Right kidney (tissue), 1 donor: ENCODE results near the gene PREP.

Source experiments
- DNase-seq: peaks from one replicate; pipeline ENCODE4 v3.0.0-alpha.2; 2016

Gene PREP

GRCh38 chr6:105398859-105399258, 4.0 kb downstream of the PREP start:
- DNase-seq: no peak

DNA sequence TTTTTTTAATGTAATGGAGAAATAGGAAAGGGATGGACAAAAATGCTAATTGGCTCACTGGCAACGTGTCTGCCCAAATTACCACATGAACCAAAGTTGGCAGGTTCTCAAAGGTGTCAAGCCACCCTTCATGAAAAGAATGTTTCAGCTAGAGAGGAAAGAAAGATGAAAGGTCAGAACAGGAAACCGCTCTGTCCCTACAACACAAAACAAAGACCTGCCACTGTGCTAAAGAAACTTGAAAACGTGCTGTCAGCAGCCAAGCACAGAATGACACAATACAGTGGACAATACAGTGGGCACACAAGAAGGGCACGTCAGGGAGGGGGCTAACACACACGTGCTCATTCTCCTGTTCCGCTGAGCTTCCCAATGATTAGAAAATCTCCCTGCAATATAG, 4.9 kb downstream of the PREP start:
- no peak for DNase-seq

DNA sequence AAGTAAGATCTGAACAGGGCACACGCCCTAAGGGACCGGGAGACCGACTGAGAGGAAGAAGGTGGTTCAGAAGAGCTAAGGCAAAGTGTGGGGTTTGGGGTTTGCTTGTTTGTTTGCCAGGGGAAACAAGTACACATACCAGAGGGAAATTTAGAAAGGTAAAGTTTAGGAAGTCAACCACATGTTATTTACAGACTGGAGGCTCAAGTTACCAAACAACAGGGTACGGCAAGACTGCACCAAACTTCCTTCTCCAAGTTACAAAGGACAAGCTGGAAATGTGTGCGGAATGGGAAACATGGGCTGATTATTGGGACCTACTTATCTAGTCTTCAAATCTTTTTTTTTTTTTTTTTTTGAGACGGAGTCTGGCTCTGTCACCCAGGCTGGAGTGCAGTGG, 11.2 kb downstream of the PREP start:
- no peak for DNase-seq

- DNase-seq: no peak
Observed at GRCh38 chr6:105389543-105389942, 13.3 kb downstream of the PREP start.

DNA sequence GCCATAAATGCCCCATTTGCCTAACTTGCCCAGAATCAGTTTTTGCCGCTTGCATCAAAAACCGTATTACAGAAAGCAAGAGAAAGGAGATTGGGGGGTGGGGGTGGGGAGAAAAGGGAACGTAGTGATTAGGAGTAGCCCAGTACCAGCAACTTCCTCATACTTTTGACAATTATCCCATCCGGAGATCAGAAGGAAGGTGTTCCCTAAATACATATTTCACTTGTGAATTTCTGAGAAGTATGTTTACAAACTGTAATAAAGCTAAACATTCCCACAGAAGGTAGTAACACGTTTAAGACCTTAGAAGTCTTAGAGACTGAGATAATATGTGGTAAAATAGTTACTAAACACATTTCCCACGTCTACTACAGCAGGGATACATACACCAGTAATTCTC, 14.5 kb downstream of the PREP start:
- no peak for DNase-seq

- no peak for DNase-seq
Observed at GRCh38 chr6:105384004-105384403, 18.9 kb downstream of the PREP start.

DNA sequence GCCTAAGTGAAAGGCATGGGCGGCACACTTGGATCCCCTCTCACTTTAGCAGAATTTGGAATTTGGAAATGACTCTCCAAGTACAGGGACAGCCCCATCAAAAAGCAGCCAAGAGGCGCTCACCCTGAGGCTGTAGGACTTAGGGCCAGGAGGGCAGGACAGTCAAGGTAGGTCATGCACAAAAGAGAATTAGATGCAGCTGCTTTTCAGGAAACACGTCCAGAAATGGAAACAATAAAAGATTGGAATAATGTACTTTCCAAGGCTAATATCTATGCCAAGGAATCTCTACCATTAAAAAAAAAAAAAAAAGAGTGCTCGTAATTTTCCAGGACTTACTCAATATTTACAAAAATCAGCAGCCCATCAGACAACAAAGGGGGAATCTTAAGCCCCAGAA, 19.9 kb downstream of the PREP start:
- no peak for DNase-seq

GRCh38 chr6:105382496-105382895, 20.4 kb downstream of the PREP start:
- no peak for DNase-seq

GRCh38 chr6:105380634-105381033, 22.2 kb downstream of the PREP start:
- DNase-seq: no peak

DNA sequence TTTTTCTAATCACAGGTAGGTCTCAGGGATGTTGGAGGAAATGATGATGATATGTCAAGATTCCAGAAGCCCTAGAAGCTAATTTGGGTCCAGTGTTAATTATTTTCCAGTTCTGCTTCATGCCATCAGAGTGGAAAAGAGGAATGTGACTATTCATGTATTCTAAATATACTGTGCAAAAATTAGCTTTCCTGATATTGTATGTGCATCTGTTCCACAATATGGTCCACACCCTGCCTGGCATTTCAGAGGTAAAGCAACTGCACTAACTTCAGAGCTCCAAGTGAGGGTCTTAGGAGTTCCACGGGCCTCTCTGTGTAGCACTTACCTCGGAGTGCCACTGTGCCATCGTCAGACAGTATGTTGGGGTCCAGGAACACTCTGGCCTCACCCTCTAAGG, 27.1 kb downstream of the PREP start:
- DNase-seq: no peak

- no peak for DNase-seq
Observed at GRCh38 chr6:105374010-105374420, 28.9 kb downstream of the PREP start.

GRCh38 chr6:105373481-105373880, 29.4 kb downstream of the PREP start:
- no peak for DNase-seq

- DNase-seq: no peak
Observed at GRCh38 chr6:105372849-105373182, 30.1 kb downstream of the PREP start.

DNA sequence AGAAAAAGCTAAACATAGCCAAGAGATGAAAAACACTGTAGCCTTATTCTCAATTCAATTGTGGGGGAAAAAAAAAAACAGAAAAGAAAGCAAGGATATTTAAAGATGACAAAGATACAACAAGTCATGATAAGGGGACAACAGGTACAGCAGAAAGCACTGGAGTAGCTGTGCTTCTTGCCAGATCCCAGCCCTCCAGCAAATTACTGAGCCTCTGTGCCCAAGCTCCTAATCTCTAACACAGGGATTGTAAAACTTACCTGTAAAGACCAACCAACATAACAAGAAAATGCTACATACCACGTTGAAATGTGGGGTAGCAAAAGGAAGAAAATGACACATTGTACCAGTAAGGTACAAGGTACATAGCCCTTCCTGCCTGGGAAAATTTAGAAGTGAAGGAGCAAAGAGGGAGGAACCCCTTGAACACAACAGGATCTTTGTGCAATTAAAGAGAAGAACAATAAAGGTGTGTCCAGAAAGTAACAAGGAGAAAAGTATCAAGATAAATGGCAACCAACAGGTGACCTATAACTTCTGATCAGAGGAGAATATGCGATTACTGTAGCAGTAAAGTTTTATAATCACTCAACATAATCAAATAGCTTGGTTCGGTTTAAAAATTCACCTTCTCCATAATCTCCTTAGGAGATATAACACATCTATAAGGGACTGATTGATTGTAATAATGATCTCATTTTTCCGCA, 30.6 kb downstream of the PREP start:
- no peak for DNase-seq

DNA sequence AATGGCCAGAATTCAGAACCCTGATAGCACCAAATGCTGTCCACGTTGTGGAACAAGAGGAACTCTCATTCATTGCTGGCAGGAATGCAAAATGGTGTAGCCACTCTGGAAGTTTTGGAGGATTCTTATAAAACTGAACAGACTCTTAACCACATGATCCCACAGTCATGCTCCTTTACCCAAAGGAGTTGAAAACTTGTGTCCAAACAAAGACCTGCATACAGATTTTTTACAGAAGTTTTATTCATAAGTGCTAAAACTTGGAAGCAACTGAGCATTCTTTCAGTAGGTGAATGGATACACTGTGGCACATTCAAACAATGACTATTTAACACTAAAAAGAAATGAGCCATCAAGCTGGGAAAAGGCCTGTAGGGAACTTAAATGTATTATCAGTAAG, 32.5 kb downstream of the PREP start:
- DNase-seq: no peak

- no peak for DNase-seq
Observed at GRCh38 chr6:105369145-105369544, 33.7 kb downstream of the PREP start.

DNA sequence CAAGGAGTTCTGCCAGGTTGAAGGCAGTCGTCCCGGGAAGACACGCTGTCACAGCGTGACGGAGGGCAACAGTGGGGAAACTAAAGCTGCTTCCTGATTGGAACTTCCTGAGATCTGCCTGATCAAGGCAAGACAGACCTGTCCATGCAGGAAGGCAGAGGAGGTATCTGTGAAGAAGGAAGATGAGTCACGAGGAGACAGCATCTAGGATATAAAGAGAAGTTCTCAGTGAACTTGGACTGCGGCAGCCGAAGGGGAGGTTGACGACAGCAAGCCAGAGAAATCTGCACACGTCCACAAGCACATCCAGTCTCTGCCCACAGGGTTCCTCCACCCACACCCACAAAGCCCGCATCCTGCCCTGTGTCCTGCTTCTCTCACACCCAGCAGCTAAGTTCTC, 38.6 kb downstream of the PREP start:
- no peak for DNase-seq

DNA sequence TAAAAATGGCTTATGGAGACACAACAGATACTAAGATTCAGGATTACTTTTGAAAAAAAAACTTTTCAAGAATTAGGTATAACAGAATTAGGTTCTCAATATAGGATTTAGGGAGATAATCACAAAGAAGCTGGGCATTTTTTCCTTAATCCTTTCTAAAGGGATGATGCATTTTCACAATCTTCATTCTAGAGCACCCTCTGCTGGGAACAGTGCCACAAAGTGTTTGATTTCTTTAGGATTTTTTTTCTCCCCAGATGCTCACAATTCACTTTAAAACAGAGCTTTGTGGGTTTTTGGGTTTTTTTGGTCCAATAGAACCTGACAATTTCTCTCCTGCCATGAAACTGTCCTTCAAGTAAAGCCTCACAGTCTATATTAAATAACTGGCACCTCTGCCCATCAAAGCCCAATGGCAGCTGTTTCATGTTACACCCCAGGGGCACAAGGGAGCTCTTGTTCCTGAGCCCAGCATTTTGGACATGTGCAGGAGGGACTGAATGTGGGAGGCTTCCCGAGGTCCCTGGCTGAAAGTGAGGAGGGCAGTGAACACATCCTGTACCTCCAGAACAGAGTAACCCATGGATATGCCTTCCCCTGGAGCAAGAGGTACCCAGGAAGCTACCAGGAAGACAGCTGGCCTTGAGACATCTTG, 39.7 kb downstream of the PREP start:
- DNase-seq: no peak

DNA sequence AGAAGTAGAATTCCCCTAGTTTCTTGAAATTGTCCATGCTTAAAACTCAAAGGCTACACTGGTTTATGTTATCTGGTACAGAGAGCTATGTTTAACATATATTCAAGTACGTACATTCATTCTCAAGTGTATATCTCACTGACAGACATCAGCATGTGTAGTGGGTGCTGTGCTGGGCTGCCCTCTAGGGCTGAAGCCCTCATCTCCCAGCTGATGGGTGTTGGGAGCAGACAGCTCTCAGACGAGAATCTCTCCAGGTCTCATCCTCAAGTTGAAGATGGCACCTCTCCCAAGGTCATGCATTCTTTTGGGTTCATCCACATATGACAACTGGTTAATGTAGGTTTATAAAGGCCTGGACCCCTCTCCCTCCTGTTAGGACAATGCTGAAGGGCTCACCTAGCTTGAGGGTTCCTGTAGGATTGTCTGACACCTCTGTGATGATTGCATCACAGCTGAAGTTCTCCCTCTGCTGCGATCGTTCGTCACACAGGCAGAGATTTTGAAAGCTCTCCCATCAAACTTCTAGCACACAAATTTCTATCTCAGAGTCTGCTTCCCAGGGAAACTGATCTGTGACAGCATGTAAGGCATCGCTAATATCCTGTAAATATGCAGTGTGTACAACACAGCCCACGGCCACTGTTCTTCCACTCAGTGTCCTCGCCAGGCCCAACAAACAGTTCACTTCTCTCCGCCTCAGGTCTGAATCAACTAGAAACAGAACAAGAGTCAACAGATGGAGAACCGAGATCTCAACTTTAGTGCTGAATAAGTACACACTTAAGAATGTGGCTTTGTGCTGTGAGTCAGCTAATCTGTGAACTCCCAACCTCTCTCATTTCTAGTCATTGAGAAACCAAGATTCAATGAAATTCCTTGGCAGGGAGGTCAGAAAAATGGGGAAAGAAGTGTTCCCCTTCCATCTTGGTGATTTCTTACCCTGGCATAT, 43.2 kb downstream of the PREP start:
- no peak for DNase-seq

DNA sequence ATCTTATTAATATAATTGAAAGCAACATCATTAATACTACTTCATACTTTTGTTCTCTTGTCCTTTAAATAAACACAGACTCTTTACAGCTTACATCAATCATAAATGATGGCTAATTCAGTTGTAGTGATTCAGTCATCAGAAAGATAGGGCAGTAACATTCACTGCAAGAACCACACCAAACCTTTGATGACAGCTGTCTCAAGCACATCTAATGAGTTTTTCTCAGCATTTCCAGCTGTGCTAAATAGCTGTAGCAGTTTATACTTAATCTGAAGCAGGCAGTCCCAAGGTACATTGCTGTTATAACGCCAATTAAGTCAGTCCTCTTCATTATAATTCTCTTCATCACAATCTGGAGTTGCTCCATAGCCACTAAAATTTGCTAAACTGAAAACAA, 45.7 kb downstream of the PREP start:
- DNase-seq: no peak

DNA sequence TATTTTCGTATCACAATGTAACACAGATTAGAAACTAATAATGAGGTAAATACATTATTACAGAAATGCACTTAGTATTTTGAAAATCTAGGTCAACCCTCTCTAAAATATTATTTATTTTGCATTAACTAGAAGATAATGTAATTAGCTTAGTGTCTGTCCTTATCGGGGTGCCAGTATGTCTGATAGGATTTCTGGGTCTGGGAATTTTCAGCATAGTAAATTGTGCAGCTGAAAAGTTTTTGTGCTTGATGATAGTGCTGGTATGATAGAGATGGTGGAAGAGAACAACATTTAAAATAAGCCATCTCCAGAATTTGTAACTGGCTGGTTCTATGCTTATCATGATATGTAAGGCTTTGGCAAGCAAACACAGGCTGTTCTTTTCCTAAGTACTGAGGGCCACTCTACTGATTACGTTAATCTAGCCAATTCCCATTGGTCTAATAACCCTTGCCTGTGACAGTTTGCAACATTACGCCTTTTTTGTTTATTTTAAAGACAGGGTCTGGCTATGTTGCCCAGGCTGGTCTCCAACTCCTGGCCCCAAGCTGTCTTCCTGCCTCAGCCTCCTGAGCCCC, 50.8 kb downstream of the PREP start:
- no peak for DNase-seq

- DNase-seq: no peak
Observed at GRCh38 chr6:105348897-105349296, 54.0 kb downstream of the PREP start.

GRCh38 chr6:105346052-105346451, 56.8 kb downstream of the PREP start:
- no peak for DNase-seq
